Activated CD8-positive, alpha-beta memory T cell treated with anti-CD3 and anti-CD28 coated beads, Interleukin-2, amount 50 U/mL, for 1 hour (primary cell): ENCODE data around the gene YKT6.

Source experiments
- DNase-seq: peaks from one replicate; pipeline ENCODE4 v3.0.0-alpha.2; 2020; ENCODE audit errors: extremely low read depth

Gene YKT6

DNA sequence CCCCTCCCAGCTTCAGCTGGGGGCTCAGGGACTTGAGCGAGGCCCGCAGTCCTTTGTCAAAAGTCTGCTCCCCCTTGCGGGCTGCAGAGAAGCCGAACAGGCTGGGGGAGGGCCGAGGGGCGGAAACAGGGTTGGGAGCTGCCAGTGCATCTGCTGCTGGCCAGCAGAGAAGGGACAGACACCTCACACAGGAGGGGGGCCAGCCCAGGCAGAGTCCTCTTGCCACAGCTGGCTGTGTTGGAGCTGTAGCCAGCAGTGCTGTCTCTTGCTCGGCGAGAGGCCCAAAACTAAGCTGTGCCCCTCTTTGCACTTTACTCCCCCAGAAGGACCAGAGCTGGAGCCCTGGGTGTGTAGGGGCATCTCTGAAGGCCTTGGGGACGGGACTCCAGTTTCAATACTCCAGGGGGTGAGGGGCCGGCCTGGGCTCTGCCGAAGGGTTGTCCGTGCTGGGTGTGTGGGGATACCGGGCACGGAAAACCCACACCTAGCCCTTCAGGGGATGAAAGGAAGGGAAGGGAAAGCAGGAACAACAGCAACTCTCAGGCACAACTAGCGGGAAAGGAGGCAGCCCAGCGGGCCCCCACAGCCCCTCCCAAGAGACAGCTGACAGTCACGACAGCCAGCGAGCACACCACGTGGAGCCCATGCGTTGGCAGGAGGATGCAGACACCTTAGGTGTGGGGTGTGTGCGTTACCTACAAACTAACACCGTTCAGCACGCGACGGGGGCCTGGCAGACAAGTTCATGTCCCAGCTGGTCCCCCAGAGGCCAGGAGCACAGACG is 17.8 kb downstream of the YKT6 start:
- no peak for DNase-seq

DNA sequence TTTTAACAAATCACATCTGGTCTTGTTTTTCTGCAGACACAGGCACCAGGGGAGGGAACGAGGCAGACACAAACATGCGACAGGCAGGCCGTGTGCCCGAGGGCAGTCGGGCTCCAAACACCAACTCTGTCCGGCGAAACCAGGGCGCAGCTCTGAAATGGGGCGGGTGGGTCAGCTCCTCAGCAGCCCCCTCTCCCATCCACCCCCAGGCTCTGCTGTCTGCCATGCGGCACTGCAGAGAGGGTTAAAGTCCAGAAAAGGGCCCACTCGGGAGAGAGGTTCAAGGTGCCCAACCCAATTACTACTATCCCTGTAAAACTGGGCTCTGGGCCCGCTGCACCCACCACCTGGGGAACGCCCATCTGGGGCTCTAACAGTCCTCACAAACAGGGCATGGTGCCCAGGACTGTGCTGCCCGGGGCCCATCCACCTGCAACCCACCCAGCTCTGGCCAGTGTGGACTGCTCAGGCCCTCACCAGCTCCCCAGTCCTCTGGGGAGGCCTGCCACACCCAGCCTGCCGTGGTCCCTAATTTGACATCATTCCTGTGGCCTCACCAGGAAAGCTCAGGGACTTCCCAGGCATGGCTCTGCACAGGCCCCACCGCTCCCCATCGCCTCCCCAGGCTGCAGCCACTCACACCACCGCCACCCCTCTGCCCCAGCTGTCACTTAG is 18.7 kb downstream of the YKT6 start:
- DNase-seq = no peak

DNA sequence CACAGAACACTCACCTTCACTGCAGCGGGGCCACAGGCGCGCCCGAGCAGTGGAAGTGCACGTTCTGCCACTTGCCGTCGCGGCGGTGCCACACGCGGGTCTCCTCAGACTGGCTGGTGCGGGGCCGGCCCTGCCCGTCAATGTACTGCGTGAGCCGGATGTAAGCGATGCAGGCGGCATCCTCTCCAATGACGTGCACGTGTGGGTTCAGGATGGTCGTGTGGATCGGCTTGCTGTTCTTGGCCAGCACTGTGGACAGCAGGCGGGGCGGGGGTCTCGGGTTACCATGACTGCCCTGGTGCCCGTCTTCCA is 19.2 kb downstream of the YKT6 start:
- DNase-seq = no peak

DNA sequence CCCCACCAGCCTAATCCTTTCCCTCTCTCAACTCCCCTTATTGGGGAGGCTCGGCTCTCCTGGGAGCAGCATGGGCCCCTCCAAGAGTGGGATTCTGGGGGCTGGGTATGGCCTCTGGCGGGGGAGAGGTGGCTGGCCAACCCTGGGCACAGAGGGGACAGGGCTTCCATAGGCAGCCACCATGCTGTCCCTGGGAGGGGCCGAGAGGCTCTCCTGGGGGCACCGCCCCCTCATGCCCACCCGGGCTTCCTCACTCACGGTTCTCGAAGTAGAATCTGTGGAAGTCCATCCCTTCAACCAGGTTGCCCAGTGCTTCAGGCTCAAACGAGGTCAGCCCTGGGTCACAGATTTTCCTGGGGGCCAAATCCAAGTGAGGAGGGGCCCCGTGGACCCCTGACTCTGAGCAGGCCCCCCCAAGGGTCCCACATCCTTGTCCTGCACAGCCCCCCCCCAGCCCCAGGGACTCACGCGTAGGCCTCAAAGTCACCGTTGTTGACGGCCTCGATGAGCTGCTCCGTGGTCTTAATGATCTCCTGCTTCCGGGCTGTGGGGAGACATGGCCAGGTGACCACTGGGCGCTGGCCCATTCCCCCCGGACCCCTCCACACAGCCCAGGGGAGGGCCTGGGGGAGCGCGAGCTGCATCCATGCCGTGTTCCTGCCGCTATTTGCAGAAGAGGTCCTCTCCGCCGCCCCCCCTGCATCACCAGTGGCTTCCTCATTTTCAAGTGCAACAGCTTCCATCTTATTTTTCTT is 19.8 kb downstream of the YKT6 start:
- no peak for DNase-seq

DNA sequence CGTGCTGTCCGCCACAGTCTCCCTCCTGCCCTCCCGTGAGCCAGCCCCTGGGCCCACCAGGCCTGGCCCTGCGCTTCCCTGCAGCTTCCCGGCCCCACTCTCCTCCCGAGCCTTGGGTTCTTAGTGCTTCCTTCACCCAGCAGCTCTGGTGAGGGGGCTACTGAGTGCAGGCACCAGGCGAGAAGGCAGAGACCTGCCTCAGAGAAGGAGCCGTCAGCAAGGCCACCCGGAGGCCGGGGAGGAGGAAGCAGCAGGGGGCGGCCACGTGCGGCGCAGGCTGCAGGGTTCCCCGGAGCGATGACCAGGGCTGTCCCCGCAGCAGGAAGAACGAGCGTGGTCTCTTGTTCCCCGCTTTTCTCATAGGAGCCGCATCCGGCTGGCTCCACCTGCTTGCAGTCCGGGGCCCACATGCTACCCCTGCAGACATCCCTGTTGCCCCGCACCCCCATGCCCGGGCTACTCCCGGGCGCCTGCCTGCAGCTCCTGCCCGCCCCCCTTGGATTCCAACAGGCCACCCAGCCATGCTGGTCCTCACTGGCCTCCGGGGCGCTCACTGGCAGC is 20.5 kb downstream of the YKT6 start:
- no peak for DNase-seq

GRCh38 chr7:44222074-44222473 is 21.3 kb downstream of the YKT6 start:
- no peak for DNase-seq

GRCh38 chr7:44222776-44223261 is 22.0 kb downstream of the YKT6 start:
- no peak for DNase-seq

GRCh38 chr7:44223362-44224079 is 22.7 kb downstream of the YKT6 start:
- DNase-seq = no peak

GRCh38 chr7:44224080-44224973 is 23.5 kb downstream of the YKT6 start:
- DNase-seq = no peak

DNA sequence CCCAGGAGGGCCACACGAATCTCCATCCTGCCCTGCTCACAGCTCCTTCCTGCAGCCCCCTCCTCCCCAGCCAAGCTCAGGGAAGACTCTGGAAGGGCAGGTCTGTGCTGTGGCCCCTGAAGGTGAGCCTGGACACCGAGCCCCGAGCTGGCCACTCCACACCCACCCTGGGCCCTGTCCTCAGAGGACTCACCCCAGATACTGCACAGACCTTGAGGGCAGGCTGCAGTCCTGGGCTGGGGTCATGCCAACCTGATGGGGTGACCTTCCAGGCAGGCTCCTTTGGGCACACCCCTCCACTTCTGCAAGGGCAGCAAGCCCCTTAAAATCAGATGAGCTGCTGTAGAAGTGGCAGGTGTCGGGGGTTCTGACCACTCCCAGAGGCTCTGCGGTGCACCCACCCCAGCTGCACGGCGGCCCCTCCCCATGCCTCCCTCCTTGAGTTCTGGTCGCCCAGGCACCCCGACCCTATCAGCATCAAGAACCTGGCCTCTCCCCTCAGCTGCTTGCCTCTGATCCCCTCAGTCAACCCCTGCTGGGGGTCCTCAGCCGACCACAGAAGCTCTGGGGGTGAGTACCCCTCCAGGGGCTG is 24.3 kb downstream of the YKT6 start:
- DNase-seq = no peak

- no peak for DNase-seq
Observed at GRCh38 chr7:44225566-44226395, 25.0 kb downstream of the YKT6 start.

DNA sequence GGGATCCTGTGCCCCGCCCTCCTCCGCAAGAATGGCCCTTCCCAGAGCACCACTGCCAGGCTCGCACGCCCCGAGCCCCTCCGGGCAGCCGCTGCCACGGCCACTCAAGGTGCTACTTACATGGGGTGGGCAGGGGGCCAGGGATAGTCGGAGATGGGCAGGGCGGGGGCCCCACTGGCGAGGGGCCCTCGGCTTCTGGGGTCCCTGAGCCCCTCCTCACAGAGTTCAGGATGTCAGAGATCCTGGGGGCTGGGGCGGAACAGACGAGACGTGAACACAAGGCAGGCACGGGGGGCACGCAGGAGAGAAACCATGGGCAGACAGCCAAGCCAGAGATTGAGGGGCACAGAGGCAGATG is 25.6 kb downstream of the YKT6 start:
- no peak for DNase-seq

GRCh38 chr7:44227911-44228310 is 27.1 kb downstream of the YKT6 start:
- no peak for DNase-seq

DNA sequence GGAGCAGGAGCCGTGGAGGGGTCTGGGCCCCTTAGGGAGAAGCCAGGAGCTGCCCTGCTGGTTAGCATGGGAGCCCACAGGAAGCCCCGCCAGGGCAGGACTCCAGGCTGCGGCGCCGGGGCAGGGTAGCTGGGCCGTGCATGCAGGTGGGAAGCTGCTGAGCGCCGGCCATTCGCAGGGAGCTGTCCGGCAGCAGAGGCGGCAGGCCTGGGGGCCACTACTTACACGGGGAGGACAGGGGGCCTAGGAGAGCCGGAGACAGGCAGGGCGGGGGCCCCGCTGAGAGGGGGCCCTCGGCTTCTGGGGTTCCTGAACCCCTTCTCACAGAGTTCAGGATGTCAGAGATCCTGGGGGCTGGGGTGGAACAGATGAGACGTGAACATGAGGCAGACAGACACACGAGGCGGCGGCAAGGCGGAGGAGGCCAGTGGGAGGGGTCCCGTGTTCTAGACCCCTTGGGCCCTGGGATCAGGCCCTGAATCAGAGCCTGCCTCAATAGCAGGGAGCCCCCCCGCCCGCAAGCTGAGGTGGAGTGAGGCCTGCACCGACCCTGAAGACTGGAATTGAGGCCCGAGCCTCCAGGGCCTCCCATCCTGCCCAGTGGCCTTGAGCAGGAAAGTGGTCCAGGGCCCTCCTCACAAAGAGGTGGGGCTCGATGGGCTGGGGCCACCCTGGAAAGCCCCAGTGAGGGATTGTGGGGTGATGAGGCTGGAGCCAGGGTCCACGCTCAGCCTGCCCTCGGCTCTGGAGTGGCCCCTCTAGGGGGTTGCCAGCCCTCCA is 28.0 kb downstream of the YKT6 start:
- DNase-seq = no peak

DNA sequence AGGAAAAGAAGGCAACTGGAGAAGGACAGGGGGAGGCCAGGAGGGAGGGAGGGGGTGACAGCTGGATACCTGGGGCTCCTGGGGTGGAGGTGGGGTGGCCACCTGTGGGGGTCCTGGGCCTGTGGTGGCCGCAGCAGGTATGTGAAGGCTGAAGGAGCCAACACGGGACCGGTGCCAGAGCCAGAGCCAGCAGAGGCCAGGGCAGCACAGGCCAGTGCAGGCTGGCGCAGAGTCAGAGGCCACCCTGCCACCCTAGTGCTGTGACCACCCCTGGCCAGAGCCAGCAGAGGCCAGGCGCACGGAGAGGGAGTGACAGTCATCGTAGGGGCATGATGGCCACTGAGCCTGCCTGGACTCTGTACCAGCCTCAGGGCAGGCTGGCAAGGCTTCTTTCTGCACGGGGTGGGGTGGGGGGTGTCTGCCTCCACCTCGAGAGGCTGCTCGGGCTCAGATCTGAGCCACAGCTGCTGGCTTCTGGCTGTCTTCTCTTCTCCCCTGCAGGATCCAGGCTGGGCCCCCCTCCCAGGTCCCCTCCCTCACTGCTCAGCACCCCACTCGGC is 28.8 kb downstream of the YKT6 start:
- no peak for DNase-seq

DNA sequence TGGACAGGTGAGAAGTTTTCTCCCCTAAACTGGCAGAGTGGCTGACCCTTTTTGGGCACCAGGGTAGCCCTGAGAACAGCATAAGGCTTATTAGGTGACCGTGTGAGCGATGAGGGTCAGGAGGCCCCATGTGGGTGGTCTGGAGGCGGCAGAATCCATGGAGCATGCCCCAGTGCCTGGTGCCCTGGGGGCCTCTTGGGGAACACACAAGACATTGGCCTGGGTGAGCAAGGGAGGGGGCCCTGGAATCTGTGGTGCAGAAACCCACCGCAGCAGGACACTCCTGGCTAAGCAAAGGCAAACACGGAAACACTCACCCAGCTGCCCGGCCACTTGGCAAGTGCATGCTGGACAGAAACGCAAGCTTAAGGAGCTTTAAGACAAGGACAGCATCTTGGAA is 29.5 kb downstream of the YKT6 start:
- DNase-seq = no peak

GRCh38 chr7:44231088-44231487 is 30.3 kb downstream of the YKT6 start:
- DNase-seq = no peak

DNA sequence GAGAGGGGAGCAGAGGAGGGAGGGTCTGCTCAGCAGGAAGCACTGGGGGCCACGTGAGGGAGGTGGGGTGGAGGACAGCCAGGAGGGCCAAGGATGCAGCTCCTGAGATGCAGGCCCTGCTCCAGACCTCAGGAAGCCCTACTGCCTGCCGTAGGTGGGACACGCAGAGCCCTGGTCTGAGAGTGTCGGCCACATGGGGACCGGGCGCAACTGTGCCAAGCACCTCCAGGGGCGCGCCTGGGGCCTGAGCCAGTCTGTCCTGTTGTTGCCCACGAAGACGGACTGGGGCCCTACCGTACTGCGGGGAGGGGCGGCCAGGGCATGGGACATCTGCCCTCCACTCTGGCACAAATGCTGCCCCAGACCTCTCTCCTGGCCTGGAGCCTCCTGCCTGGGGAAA is 31.6 kb downstream of the YKT6 start:
- DNase-seq = no peak
